Activated naive CD8-positive, alpha-beta T cell treated with anti-CD3 and anti-CD28 coated beads for 36 hours (primary cell): ENCODE data around the gene MIB1. TPM values are rescaled to one million over a fixed set of nuclear protein-coding genes. Genes with fewer than 3 reads are reported as not detected.
A peak's percentile ranks its signal among the peaks of the same experiment; 100 is the strongest.
"Not testable (repeated sequence)": the region's sequence is repeated elsewhere in the genome, so short reads cannot be mapped to it uniquely, and the experiment has no call there.

Experiments used
- DNase-seq: peaks from one replicate; pipeline ENCODE4 v3.0.0; 2021
- H3K27ac Mint-ChIP-seq: one replicate; pipeline ENCODE4 v1.8.0; 2022; ENCODE audit warnings: mild to moderate bottlenecking, moderate library complexity, mixed read lengths
- H3K27me3 Mint-ChIP-seq: one replicate; pipeline ENCODE4 v1.8.0; 2022; ENCODE audit warnings: mild to moderate bottlenecking, mixed read lengths
- H3K36me3 Mint-ChIP-seq: one replicate; pipeline ENCODE4 v1.8.0; 2021; ENCODE audit warnings: mild to moderate bottlenecking, mixed read lengths
- H3K4me1 Mint-ChIP-seq: one replicate; pipeline ENCODE4 v1.8.0; 2021; ENCODE audit warnings: mixed read lengths
- H3K4me3 Mint-ChIP-seq: one replicate; pipeline ENCODE4 v1.8.0; 2022; ENCODE audit warnings: mild to moderate bottlenecking, moderate library complexity, mixed read lengths
- H3K9me3 Mint-ChIP-seq: one replicate; pipeline ENCODE4 v1.8.0; 2022; ENCODE audit warnings: mixed read lengths
- total RNA-seq, 2 experiments: library from RNA; stranded (reverse); gene quantifications; one replicate each; pipeline ENCODE4 v1.2.3, GENCODE V29; 2021

The MIB1 gene
- total RNA-seq, 2 experiments from 2014 or later, result 27.3 to 27.9 TPM

DNA sequence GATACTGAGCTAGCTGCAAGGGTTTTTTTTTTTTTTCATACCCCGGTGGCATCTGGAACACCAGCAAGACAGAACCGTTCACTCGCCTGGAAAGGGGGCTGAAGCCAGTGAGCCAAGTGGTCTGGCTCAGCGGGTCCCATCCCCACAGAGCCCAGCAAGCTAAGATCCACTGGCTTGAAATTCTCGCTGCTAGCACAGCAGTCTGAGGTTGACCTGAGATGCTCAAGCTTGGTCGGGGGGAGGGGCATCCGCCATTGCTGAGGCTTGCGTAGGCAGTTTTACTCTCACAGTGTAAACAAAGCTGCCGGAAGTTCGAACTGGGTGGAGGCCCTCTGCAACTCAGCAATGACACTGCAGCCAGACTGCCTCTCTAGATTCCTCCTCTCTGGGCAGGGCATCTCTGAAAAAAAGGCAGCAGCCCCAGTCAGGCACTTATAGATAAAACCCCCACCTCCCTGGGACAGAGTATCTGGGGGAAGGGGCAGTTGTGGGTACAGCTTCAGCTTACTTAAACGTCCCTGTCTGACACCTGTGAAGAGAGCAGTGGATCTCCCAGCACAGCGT lies 5.1 kb upstream of the MIB1 start:
- Mint-ChIP-seq H3K36me3 (peaks cover 8% of the 10 kb centered on the region), H3K27me3 (no peaks in the 10 kb centered on the region), H3K4me1 (peaks cover 7% of the 10 kb centered on the region), H3K27ac (no peak overlapping the region), H3K4me3 (no peak overlapping the region), H3K9me3 (peaks cover 13% of the 10 kb centered on the region)
- no peak for DNase-seq

DNA sequence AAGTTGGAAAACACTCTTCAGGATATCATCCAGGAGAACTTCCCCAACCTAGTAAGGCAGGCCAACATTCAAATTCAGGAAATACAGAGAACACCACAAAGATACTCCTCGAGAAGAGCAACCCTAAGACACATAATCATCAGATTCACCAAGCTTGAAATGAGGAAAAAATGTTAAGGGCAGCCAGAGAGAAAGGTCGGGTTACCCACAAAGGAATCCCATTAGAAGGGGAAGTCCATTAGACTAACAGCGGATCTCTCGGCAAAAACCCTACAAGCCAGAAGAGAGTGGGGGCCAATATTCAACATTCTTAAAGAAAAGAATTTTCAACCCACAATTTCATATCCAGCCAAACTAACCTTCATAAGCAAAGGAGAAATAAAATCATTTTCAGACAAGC lies 3.7 kb upstream of the MIB1 start:
- H3K27me3 Mint-ChIP-seq, H3K4me1 Mint-ChIP-seq, H3K4me3 Mint-ChIP-seq, DNase-seq, H3K27ac Mint-ChIP-seq, H3K36me3 Mint-ChIP-seq: not testable (repeated sequence)
- H3K9me3 Mint-ChIP-seq, result peaks cover 13% of the 10 kb centered on the region

DNA sequence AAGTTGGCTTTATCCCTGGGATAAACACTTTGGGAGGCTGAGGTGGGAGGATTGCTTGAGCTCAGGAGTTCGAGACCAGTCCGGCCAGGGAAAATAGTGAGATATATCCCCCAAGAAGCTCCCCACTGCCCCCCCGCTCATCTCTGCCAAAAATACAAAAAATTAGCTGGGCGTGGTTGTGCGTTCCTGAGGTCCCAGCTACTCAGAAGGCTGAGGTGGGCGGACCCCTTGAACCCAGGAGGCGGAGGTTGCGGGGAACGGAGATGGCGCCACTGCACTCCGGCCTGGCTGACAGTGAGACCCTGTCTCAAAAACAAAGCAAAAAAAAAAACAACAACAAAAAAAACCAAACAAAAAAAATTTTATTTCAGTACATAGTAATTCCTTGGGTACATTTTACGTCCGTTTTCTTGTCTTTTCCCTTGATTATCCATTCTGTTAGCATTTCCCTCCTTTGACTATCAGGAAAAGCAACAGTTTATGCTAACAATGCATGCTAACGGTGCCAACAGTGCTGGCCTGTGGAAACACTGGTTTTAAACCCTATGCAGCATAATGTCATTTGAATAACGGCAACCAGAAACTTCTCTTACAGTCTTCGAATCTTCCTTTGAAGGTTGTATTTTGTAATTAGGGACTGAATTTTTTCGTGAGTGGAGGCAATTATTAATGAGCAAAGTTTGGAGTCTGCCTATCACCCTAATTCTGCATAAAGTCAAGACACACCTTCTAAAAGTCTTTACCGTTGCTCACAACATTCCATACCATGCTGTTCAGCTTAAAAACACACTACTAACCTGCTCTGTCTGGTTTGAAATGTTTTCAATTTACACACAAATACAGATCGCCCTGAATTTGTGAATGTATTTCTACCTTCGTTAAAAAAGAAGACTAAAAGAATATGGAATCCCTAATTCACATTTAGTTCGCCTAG lies 721 bp upstream of the MIB1 start:
- Mint-ChIP-seq H3K27ac (peak overlapping the region; percentile 96), H3K36me3 (peaks cover 15% of the 10 kb centered on the region), H3K9me3 (peaks cover 13% of the 10 kb centered on the region), H3K4me1 (peaks cover 28% of the 10 kb centered on the region), H3K4me3 (peak overlapping the region; percentile 94), H3K27me3 (no peaks in the 10 kb centered on the region)
- no peak for DNase-seq

DNA sequence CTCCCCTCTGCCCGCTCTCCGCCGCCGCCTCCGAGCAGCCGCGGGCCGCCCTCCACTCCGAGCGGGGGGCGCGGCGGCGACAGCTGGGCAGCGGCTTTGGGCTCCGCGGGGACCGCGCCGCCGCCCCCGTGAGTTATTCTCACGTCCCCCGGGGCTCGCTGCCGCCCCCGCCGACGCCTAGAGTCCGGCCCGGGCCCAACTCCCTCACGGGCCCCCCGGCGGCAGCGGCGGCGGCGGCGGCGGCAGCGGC lies 645 bp downstream of the MIB1 start:
- DNase-seq, result peak; percentile 61
- H3K36me3 Mint-ChIP-seq, result peaks cover 11% of the 10 kb centered on the region
- no peaks in the 10 kb centered on the region for H3K27me3 Mint-ChIP-seq
- peaks cover 40% of the 10 kb centered on the region for H3K4me1 Mint-ChIP-seq
- peak overlapping the region; percentile 83 for H3K4me3 Mint-ChIP-seq
- peaks cover 12% of the 10 kb centered on the region for H3K9me3 Mint-ChIP-seq
- no peak overlapping the region for H3K27ac Mint-ChIP-seq

DNA sequence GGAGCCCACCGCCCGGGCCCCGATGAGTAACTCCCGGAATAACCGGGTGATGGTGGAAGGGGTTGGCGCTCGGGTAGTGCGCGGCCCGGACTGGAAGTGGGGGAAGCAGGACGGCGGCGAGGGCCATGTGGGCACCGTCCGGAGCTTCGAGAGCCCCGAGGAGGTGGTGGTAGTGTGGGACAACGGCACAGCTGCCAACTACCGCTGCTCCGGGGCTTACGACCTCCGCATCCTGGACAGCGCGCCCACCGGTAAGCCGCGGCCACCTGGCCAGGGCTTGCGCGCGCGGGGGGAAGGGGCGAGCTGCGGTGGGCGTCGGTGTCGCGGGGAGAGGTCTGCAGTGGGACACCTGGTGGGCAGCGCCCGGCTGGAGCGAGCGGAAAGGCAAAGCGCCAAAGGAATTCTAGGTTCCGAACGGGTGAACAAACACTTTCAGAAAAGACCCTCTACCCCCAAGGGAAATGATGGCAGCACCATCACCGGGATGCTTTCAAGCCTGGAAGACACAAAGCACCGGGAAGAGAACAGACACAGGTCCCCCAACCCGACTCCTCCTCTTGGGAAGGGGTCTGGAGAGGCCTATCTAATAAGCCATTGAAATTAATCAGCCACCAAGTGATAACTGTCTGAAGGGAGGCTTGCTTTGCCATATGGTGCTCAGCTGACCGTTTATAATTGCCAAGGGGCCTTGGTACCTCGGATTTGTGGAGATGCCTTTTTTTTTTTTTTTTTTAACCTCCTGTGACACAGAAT lies 1.1 kb downstream of the MIB1 start:
- Mint-ChIP-seq H3K4me1 (peaks cover 43% of the 10 kb centered on the region), H3K4me3 (peak overlapping the region; percentile 83), H3K27ac (peak overlapping the region; percentile 45), H3K9me3 (peaks cover 7% of the 10 kb centered on the region), H3K36me3 (peaks cover 7% of the 10 kb centered on the region), H3K27me3 (no peaks in the 10 kb centered on the region)
- no peak for DNase-seq

DNA sequence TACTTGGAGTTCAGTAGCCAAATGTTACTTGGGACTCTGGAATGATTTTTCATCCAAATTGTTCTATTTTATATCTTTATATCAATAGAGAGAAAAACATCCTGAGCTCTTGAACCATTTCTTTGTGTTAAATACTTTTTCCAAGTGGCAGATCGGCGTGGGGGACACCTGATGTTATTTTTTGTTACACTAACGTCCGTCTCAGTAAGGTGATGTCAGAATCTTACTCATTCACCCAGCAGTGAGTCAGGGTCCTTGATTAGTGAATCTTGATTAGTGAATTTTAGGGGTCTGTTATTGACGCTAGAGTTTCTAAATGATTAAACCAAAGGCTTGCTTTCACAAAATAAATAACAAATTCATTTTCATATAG lies 1.7 kb downstream of the MIB1 start:
- no peak overlapping the region for H3K27ac Mint-ChIP-seq
- H3K4me3 Mint-ChIP-seq, result peak overlapping the region; percentile 83
- H3K27me3 Mint-ChIP-seq, result no peaks in the 10 kb centered on the region
- peaks cover 46% of the 10 kb centered on the region for H3K4me1 Mint-ChIP-seq
- H3K36me3 Mint-ChIP-seq, result peaks cover 7% of the 10 kb centered on the region
- H3K9me3 Mint-ChIP-seq, result peaks cover 5% of the 10 kb centered on the region
- DNase-seq, result no peak

DNA sequence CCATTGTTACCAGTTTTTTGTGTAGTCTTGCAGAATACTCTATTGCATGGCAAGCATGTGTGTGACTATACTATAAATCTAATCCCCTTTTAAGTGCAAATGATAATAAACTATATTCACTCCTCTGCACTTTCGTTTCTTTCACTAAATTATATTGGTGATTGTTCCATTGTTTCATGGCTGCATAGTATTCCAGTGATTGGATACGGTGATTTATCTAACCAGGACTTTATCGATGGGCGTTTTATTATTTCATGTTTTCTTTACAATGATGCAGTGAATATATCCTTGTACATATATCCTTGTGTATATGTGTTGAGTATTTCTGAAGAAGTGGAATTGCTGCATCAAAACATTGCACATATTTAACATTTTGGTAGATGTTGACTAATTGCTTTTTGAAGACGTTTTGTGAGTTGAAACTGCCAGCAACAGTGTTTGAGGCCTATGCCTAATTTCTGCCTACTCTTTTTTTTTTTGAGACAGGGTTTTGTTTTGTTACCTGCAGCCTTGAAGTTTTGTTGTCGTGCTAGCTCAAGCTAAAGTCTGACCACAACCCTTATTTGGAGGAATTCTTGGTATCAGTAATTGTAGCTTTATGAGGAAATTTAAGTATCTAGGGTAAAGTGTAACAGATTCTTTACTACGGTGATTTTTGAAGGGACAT lies 2.7 kb downstream of the MIB1 start:
- no peak for DNase-seq
- Mint-ChIP-seq H3K9me3 (peaks cover under 1% of the 10 kb centered on the region), H3K27me3 (no peaks in the 10 kb centered on the region), H3K27ac (no peak overlapping the region), H3K36me3 (peaks cover 7% of the 10 kb centered on the region), H3K4me3 (peak overlapping the region; percentile 66), H3K4me1 (peaks cover 56% of the 10 kb centered on the region)

DNA sequence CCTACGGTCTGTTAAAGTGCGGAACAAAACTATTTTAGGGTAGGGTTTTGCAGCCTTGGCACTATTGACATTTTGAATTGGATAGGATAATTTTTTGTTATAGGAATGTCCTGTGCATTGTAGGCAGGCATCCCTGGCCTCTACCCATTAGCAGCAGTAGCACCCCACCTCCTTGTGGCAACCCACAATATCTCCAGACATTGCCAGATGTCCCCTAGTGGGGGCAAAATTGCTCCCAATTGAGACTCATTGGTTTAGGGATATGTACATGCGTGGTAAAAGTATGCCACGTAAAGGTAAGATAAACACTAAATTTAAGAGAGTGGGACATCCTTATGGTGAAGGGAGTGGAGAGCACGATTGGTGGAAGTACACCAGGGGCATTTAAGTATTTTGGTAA lies 4.6 kb downstream of the MIB1 start:
- Mint-ChIP-seq H3K9me3 (no peaks in the 10 kb centered on the region), H3K27me3 (no peaks in the 10 kb centered on the region), H3K4me3 (no peak overlapping the region), H3K27ac (no peak overlapping the region), H3K4me1 (peaks cover 53% of the 10 kb centered on the region), H3K36me3 (peaks cover 7% of the 10 kb centered on the region)
- DNase-seq, result no peak

DNA sequence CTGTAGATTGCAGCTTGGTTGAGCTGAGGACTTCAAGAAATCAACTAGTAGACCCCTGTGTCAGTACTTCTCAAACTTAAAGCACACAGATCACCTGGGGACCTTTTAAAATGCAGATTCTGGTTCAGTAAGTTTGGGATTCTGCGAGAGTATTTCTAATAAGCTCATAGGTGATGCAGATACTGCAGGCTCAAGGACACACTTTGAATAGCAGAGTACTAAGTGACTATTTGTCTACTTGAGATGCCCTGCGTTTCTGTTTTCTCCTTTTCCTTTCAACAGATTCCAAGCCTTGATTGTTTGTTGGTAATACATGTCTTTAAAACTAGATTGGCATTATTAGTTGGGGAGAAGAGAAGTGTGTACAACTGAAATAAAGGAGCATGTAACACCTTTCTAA lies 6.7 kb downstream of the MIB1 start:
- peaks cover 48% of the 10 kb centered on the region for H3K4me1 Mint-ChIP-seq
- H3K9me3 Mint-ChIP-seq, result no peaks in the 10 kb centered on the region
- H3K27ac Mint-ChIP-seq, result no peak overlapping the region
- no peaks in the 10 kb centered on the region for H3K27me3 Mint-ChIP-seq
- H3K4me3 Mint-ChIP-seq, result no peak overlapping the region
- peaks cover 8% of the 10 kb centered on the region for H3K36me3 Mint-ChIP-seq
- DNase-seq, result no peak

DNA sequence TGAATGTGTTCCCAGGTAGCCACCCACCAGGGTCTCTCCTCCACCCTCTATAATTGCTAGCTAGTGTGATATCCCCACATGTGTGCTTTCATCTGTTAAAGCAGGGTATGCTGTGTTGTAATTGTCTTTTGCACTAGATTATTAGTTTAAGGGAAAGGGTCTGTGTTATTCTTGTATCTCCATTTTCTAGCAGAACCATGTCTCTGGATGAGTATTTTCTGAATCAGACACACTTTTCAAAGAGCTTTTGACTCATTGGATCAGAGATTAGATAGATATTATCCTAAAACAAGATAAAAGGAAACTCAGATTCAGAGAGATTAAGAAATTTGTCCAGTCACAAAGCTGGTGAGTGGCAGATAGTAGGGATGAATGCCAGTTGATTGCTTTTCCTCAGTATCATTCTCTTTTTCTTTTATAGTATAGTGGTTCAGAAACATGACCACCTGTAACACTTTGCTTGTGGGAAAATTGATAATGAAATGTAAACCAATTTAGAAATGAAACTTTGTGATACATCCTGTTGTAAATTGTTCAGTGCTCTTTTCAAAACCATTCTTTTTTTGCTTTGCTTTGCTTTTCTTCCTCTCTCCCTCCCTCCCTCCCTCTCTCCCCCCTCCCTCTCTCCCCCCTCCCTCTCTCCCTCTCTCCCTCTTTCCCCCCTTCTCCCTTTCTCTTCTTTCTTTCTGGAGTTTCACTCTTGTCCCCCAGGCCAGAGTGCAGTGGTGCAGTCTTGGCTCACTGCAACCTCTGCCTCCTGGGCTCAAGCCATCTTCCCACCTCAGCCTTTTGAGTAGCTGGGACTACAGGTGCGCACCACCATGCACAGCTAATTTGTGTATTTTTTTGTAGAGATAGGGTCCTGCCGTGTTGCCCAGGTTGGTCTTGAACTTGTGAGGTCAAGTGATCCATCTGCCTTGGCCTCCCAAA lies 7.4 kb downstream of the MIB1 start:
- Mint-ChIP-seq H3K27ac (peak overlapping the region; percentile 61), H3K4me3 (no peak overlapping the region), H3K4me1 (peaks cover 44% of the 10 kb centered on the region), H3K9me3 (no peaks in the 10 kb centered on the region), H3K27me3 (no peaks in the 10 kb centered on the region), H3K36me3 (peaks cover 8% of the 10 kb centered on the region)
- DNase-seq, result no peak

DNA sequence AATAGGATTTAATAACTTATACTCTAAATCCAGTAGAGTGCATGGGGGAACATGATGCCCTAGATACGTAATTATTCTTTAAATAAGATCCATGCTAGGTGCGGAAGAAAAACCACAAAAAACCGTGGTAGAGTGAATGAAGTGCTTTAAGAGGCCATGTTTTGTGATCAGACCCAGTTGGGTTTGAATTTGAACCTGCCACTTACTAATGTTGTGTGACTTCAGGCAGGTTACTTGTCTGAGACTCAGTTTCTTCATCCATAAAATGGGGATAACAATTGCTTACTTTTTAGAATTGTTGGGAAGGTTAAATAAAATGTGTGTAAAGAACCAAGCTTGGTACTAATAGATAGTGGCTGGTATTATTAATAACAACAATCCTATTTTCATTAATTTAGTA lies 17.2 kb downstream of the MIB1 start:
- Mint-ChIP-seq H3K36me3 (no peaks in the 10 kb centered on the region), H3K4me1 (peaks cover 2% of the 10 kb centered on the region), H3K27me3 (no peaks in the 10 kb centered on the region), H3K27ac (no peak overlapping the region), H3K9me3 (no peaks in the 10 kb centered on the region), H3K4me3 (no peak overlapping the region)
- no peak for DNase-seq

DNA sequence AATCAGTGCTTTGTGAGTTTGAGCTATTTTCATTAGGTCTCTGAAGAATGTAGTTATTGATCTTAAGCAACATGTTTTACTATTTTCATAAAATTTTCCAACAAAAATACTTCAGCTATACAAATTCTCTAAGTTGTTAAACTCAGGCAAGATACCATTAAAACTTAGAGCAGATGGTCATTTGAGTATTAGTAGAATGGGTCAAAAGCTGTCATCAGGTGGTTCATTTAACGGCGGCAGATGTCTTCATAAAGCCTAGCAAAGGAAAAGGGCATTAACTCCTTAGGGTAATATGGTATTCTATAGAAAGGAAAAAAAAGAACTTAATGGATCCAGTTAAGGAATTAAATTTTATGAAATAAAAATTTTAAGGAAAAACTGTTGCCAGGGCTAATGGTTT lies 19.2 kb downstream of the MIB1 start:
- Mint-ChIP-seq H3K36me3 (no peaks in the 10 kb centered on the region), H3K9me3 (no peaks in the 10 kb centered on the region), H3K4me3 (no peak overlapping the region), H3K27me3 (no peaks in the 10 kb centered on the region), H3K27ac (no peak overlapping the region), H3K4me1 (peaks cover 2% of the 10 kb centered on the region)
- DNase-seq, result no peak

DNA sequence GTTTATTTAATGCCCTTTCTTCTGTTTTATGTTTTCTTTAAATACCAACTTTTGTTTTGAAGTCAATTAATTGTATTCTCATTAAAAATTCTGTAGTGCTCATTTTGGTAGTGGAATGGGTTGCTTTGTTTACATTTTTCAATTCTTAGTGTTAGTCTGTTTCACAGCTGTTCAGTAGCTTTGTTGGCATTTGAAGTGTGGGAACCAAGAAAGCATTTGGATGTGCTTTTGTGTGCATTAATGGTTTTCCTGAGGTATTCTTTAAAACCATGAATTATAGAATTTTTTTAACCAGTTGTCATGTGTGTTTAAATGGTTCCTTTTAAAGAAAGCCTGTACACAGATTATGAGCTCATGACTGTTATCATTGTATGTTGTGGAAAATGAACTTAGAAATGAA lies 19.7 kb downstream of the MIB1 start:
- peaks cover 2% of the 10 kb centered on the region for H3K36me3 Mint-ChIP-seq
- H3K9me3 Mint-ChIP-seq, result no peaks in the 10 kb centered on the region
- H3K4me3 Mint-ChIP-seq, result no peak overlapping the region
- H3K27ac Mint-ChIP-seq, result no peak overlapping the region
- H3K4me1 Mint-ChIP-seq, result peaks cover 2% of the 10 kb centered on the region
- DNase-seq, result no peak
- H3K27me3 Mint-ChIP-seq, result no peaks in the 10 kb centered on the region

DNA sequence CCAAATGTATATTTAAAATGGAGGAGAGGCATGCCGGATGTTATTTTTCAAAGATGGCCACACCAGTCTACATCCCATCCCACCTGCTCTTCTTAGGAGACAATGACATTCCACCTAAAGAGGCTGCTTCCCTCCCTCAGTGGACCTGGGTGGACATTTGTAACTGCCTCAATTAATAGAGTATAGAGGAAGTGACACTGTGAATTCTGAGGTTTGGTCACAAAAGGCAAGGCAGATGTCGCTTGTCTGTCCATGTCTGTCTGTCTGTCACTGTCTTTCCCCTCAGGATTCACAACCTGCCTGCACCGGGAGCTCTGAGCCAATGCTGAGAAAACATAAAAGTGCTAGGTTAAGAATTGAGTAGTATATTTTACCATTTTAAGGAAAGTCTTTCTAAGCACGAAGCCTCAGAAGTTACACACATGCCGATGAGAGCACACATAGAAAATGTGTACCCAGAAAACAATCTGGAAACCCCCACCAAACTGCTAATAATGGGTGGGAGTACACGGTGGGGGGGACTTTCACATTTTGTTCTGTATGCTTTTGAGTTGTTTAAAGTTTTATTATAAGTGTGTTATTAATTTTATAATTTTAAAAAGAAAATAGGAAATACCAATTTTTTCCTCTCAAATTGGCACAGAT lies 21.0 kb downstream of the MIB1 start:
- peaks cover 2% of the 10 kb centered on the region for H3K4me1 Mint-ChIP-seq
- DNase-seq, result no peak
- H3K27ac Mint-ChIP-seq, result no peak overlapping the region
- peaks cover 12% of the 10 kb centered on the region for H3K36me3 Mint-ChIP-seq
- no peaks in the 10 kb centered on the region for H3K27me3 Mint-ChIP-seq
- H3K4me3 Mint-ChIP-seq, result no peak overlapping the region
- H3K9me3 Mint-ChIP-seq, result no peaks in the 10 kb centered on the region
